GM21723 (cell line): Measurements from ENCODE around the gene TRIM2.

Source experiments
- ATAC-seq: cut with Tn5 transposase; IDR thresholded peaks from one replicate; pipeline ENCODE4 v1.9.1; 2021; ENCODE audit warnings: mild to moderate bottlenecking, moderate library complexity; ENCODE audit not compliant: unreplicated experiment

TRIM2 gene

GRCh38 chr4:153367092-153367491, 162.8 kb downstream of the TRIM2 start:
- ATAC-seq: no peak

- no peak for ATAC-seq
These were observed 164.8 kb downstream of the TRIM2 start for GRCh38 chr4:153369021-153369420.

GRCh38 chr4:153371701-153372234, 167.5 kb downstream of the TRIM2 start:
- no peak for ATAC-seq

GRCh38 chr4:153372967-153373562, 168.8 kb downstream of the TRIM2 start:
- ATAC-seq: no peak

GRCh38 chr4:153374442-153374841, 170.2 kb downstream of the TRIM2 start:
- ATAC-seq: no peak

- ATAC-seq: no peak
These were observed 171.1 kb downstream of the TRIM2 start for GRCh38 chr4:153375303-153375702.

GRCh38 chr4:153383131-153383530, 178.9 kb downstream of the TRIM2 start:
- ATAC-seq: no peak

- ATAC-seq: no peak
These were observed 179.9 kb downstream of the TRIM2 start for GRCh38 chr4:153384160-153384559.

- ATAC-seq: no peak
These were observed 181.5 kb downstream of the TRIM2 start for GRCh38 chr4:153385784-153386183.

GRCh38 chr4:153387981-153388380, 183.7 kb downstream of the TRIM2 start:
- no peak for ATAC-seq
